ENCODE data around the gene C2orf69.

Gene C2orf69

DNA sequence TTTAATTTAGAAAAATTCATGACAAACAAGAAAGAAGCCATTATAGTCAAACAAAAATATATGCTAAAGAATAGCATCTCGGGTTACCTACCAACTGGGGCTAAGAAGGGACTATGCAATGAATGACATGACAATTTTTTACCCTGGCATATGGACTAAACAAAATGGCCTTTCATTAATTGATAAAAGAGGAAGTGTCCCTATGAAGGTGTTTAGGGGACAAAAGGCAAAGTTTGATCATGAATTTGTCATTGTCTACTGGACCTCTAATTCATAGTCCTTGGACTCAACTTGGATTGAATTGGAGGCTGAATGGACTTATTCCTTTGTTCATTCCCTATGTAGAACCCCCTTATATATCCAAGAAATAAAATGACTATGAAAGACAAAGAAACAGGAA is 57.0 kb downstream of the C2orf69 start:
- DNase-seq (ENCODE audit: low spot score), result no peak

- no peak for DNase-seq (ENCODE audit: low spot score)
These were observed 61.1 kb downstream of the C2orf69 start for GRCh38 chr2:199972088-199972626.

DNA sequence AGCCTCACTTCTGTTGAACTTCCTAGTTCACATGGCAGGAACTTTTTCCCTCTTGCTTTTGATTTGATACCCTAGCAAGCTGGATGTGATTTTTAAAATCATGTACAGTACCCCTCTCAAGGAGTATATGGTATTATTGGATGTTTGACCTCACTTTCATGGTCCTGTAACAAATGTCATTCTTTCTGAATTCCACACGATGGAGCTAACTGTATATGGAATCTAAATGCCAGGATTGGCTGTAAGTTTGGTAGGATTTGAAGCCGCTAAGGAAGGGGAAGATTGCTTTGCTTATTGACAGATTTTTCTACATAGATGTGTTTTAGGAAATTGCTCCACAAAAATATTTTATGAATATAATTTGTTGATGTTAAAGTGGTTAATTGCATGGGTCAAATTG is 62.6 kb downstream of the C2orf69 start:
- DNase-seq (ENCODE audit: low spot score), result peak; percentile 33

DNA sequence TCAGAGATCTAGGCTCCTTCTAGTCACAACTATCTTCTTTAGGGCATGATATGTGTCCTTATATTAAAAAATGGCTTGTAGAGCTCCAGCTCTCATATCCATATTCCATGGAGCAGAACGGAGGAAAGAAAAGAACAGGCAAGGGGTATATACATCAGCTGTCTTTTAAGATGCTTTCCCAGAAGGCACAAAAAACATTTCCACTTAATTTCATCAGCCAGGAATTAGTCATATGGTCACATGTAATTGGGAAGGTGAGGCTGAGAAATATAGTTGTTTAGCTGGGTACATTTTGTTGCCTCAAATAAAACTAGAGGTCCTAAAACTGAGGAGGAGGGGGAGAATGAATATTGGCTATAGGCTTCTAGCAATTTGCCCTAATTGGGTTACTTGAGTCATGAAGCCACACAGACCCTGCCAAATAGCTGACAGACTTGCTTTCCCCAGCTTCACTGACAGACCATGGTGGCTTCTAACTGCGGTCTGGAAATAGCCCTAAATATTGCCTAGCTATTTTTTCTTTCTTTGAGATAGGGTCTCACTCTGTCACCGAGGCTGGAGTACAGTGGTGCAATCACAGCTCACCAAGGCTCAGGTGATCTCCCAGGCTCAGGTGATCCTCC is 64.3 kb downstream of the C2orf69 start:
- no peak for DNase-seq (ENCODE audit: low spot score)
